ENCODE measurements around the gene LEMD2.

Gene LEMD2

GRCh38 chr6:33738153-33738552, 50.8 kb downstream of the LEMD2 start:
- no peak for DNase-seq (ENCODE audit: low read depth in 2 of 2)

DNA sequence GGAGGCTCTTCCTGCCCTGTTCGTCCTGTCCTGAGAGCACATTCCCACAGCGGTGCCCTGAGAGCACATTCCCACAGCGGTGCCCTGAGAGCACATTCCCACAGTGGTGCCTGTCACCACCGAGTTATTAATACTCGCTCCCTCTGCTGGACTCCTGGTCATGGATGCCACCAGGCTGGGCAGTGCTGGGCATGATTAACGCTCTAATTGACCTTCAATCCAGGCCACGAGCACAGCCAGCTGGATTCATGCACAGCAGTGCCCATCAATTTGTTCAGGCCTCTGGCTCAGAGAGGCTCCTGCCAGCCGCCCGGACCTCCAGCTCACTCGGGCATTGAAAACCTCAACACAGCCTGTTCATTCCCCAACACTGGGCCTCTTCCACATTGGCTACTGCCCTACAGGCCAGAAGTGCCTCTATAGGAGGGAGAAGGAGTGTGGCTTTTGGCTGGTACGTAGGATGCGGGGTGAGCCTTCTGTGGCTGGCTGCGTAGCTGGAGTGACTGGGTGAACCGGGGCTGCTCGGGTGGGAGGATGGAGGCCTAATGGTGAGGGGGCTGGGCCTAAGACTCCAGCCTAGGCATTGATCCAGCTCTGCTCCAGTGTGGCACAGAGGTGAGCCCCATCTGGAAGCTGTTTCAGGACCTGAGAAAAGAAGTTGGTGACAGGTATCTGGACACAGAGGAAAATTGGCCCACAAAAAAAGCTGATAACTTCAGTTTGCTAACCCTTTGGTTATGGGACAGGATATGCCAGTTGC, 51.5 kb downstream of the LEMD2 start:
- no peak for DNase-seq (ENCODE audit: low read depth in 2 of 2)

- DNase-seq (ENCODE audit: low read depth in 2 of 2) = no peak
Observed at GRCh38 chr6:33735216-33735615, 53.7 kb downstream of the LEMD2 start.

GRCh38 chr6:33733709-33734007, 55.3 kb downstream of the LEMD2 start:
- no peak for DNase-seq (ENCODE audit: low read depth in 2 of 2)

- no peak for DNase-seq (ENCODE audit: low read depth in 2 of 2)
Observed at GRCh38 chr6:33732817-33733708, 55.9 kb downstream of the LEMD2 start.

DNA sequence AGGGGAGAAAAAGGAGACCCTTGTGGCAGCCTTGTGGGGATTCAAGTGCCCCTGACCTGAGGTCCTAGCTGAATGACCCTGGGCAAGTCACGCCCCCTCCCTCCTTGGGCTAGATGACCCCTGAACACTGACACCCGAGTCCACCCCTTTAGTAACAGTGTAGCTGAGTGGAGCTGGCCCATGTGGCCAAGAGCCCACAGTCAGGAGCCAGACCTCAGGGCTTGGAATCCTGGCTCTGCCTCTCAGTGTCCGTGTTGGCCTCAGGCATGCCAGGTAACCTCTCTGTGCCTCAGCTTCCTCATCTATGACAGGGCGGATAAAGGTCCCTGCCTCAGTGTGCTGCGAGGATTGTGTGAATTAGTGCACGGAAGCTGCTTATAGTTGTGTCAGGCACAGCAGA, 56.5 kb downstream of the LEMD2 start:
- no peak for DNase-seq (ENCODE audit: low read depth in 2 of 2)

- DNase-seq (ENCODE audit: low read depth in 2 of 2) = no peak
Observed at GRCh38 chr6:33731751-33732282, 57.1 kb downstream of the LEMD2 start.

GRCh38 chr6:33731035-33731434, 57.9 kb downstream of the LEMD2 start:
- no peak for DNase-seq (ENCODE audit: low read depth in 2 of 2)

- DNase-seq (ENCODE audit: low read depth in 2 of 2) = no peak
Observed at GRCh38 chr6:33730611-33731010, 58.3 kb downstream of the LEMD2 start.

DNA sequence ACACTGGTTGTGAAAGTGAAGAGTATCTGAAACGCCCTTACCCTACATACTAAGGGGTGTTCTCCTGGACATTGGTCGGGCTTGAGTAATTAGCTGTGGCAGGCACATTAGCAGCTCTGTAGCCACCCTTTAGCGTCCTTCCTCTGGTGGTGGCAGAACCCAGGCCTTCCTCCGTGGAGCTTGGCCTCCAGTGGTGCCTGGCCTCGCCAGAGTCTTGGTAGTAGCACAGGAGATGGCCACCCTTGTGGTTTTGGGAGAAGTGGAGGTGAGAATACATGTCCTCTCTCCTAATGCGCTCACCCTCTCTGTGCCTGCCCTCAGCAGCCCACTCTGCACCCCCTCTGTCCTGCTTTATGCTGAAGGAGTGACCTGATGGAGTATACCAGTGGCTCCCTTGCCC, 59.9 kb downstream of the LEMD2 start:
- no peak for DNase-seq (ENCODE audit: low read depth in 2 of 2)

DNA sequence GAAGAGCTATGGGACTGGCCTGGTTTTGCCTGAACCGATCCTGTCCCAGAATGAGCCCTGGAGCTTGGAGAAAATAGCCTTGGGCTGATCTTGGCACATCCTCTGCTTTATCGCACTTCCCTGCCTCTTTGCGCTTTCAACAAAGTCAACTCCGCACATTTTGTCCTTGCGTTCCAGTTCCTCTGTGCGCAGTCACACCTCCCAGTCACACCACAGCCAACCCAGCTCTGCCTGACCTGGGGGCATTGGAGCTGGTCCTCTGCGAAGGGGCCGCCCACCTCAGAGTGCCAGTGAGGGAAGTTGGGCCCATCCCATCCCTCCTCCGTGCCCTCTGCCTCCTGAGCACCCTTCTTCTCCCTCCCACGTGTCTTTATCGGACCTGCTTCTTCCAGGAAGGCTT, 60.5 kb downstream of the LEMD2 start:
- no peak for DNase-seq (ENCODE audit: low read depth in 2 of 2)

- DNase-seq (ENCODE audit: low read depth in 2 of 2) = no peak
Observed at GRCh38 chr6:33727932-33728331, 61.0 kb downstream of the LEMD2 start.

GRCh38 chr6:33727126-33727525, 61.8 kb downstream of the LEMD2 start:
- no peak for DNase-seq (ENCODE audit: low read depth in 2 of 2)

GRCh38 chr6:33726696-33727095, 62.2 kb downstream of the LEMD2 start:
- no peak for DNase-seq (ENCODE audit: low read depth in 2 of 2)

- no peak for DNase-seq (ENCODE audit: low read depth in 2 of 2)
Observed at GRCh38 chr6:33725891-33726673, 62.8 kb downstream of the LEMD2 start.

DNA sequence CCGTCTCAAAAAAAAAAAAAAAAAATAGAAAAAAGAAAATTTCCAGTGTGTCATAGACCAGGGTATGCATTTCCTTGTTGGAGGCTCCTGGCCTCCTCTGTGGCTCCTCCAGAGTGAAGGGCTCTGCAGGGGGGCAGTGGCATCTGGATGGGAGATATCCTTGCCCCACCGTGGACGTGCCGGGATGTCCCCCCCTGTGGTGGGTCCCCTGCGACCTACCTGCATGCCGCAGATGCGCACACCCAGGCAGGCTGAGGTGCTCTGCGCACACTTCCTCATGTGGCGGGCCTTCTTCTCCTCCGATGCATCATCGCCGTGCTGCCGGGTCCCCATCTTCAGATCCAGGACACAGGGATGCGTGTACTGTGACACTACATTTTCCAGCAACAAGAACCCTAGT, 63.7 kb downstream of the LEMD2 start:
- no peak for DNase-seq (ENCODE audit: low read depth in 2 of 2)

- DNase-seq (ENCODE audit: low read depth in 2 of 2) = no peak
Observed at GRCh38 chr6:33724102-33725023, 64.6 kb downstream of the LEMD2 start.

GRCh38 chr6:33723371-33724085, 65.4 kb downstream of the LEMD2 start:
- DNase-seq (ENCODE audit: low read depth in 2 of 2) = no peak

DNA sequence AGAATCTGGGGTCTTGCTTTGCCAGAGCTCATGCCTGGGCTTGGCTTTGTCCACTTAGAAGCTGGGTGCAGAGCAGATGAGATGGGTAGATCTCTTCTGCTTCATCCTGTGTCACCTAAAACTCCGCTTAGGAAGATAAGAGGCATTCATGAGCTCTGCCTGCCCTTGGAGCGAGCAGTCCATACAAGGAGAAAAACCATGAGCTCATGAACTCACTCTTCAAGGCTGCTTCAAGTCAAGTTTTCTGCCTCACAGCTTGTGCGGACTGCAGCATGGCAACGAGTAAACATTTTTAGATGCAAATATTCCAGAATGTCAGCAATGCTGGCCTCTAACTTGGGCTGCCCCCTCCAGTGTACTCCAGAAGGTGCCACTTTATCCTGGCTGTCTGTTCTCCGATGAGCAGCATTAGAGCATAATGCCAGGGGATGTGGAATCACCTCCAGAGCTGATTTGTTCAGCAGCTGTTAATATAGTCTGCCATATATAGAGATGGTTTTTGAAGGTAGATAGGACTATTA, 66.8 kb downstream of the LEMD2 start:
- DNase-seq (ENCODE audit: low read depth in 2 of 2) = no peak

DNA sequence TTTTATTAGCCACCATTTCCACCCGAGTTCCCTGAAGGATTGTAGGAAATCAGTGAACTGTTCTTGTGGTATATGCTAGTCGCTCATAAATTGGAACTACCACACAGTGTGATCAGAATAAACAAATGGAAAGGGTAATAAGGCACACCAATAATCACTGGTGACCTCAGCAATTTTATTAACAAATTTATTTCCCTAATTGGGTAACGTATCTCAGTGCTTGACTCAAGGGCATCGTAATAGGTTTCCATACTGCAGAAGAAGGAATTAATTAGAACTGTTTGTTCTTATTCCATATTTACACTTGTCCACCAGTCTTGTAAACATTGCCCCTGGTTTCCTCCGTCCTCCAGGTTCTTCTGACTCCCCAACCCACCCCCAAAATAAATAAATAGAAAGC, 67.4 kb downstream of the LEMD2 start:
- DNase-seq (ENCODE audit: low read depth in 2 of 2) = no peak

Measured in activated CD8-positive, alpha-beta memory T cell treated with anti-CD3 and anti-CD28 coated beads for 4 hours (primary cell).